GM12878 (cell line): ENCODE results near the gene CELSR3. TPM values are rescaled to one million over a fixed set of nuclear protein-coding genes. Genes with fewer than 3 reads are reported as not detected.

Source experiments
- CEBPB ChIP-seq, 2 experiments: fragments of 150-350 bp in 1 of 2; IDR thresholded peaks; 2 replicates each; pipeline ENCODE4 v1.6.1; 2012 to 2014; ENCODE audit warnings: low read depth in 2 of 2, low read length in 2 of 2, borderline replicate concordance in 1 of 2, inconsistent platforms in 1 of 2
- CREM ChIP-seq: IDR thresholded peaks from 2 replicates; pipeline ENCODE4 v1.6.1; 2014; ENCODE audit warnings: antibody characterized with exemption, low read depth
- EED ChIP-seq: sonication (generic); IDR thresholded peaks from 2 replicates; pipeline ENCODE4 v1.6.1; 2016; ENCODE audit warnings: antibody characterized with exemption, low read depth
- KDM1A ChIP-seq: fragments of 200-600 bp; sonication (generic); IDR thresholded peaks from 2 replicates; pipeline ENCODE4 v1.6.1; 2016; ENCODE audit warnings: borderline replicate concordance
- LARP7 ChIP-seq: fragments of 450-650 bp; IDR thresholded peaks from 2 replicates; pipeline ENCODE4 v1.6.1; 2017; ENCODE audit warnings: mild to moderate bottlenecking
- NFYA ChIP-seq: IDR thresholded peaks from 2 replicates; pipeline ENCODE4 v1.6.1; 2011; ENCODE audit warnings: low read depth, mild to moderate bottlenecking, low read length, improper control_type of control experiment, borderline replicate concordance
- POLR2AphosphoS2 ChIP-seq: IDR thresholded peaks from 2 replicates; pipeline ENCODE4 v1.6.1; 2011; ENCODE audit warnings: low read depth, mild to moderate bottlenecking, low read length, improper control_type of control experiment, moderate library complexity
- SP1 ChIP-seq: IDR thresholded peaks from one replicate; pipeline ENCODE4 v1.6.1; 2011; ENCODE audit warnings: low read depth, low read length
- SREBF1 ChIP-seq: IDR thresholded peaks from 2 replicates; pipeline ENCODE4 v1.6.1; 2012; ENCODE audit warnings: mild to moderate bottlenecking, low read length
- TCF3 ChIP-seq: IDR thresholded peaks from 2 replicates; pipeline ENCODE4 v1.6.1; 2012; ENCODE audit warnings: low read depth, mild to moderate bottlenecking, low read length, borderline replicate concordance; ENCODE audit not compliant: insufficient read depth
- polyA plus RNA-seq, 11 experiments: library from polyadenylated mRNA; depleted of rRNA in 4 of 11; unstranded in 6 of 11; stranded (reverse) in 5 of 11; fragments of >200 nt; fragmentation: Nextera tagmentation in 4 of 11; fragmentation: Illumina TruSeq in 1 of 11; extraction: Ambion mirVana in 4 of 11; extraction: Trizol in 1 of 11; gene quantifications; 1 replicate in 1 of 11; 2 replicates in 10 of 11; pipeline versions ENCODE4 v1.2.1 to v1.2.3, GENCODE V29; 2011 to 2016; ENCODE audit warnings: inconsistent platforms in 2 of 11, missing spikeins in 2 of 11, low read depth in 1 of 11
- total RNA-seq, 4 experiments: library from RNA; depleted of rRNA in 3 of 4; stranded (reverse); fragments of >200 nt in 3 of 4; fragmentation: Illumina TruSeq in 1 of 4; extraction: Trizol in 1 of 4; gene quantifications; 2 replicates each; pipeline versions ENCODE4 v1.2.1 to v1.2.3, GENCODE V29; 2013 to 2021
- TF ChIP-seq, protein P1 (sequence below): fragments of 450-650 bp; formaldehyde crosslinking; IDR thresholded peaks from 2 replicates; pipeline ENCODE4 v1.4.0; 2022; ENCODE audit warnings: mild to moderate bottlenecking, moderate library complexity
- TF ChIP-seq, protein P2 (sequence below): IDR thresholded peaks from 2 replicates; pipeline ENCODE4 v1.6.1; 2011; ENCODE audit warnings: borderline replicate concordance, low read depth, mild to moderate bottlenecking, moderate library complexity, mixed read lengths, low read length; ENCODE audit not compliant: insufficient read depth; ENCODE audit errors: extremely low read length
- TF ChIP-seq, protein P3 (sequence below): fragments of 450-650 bp; IDR thresholded peaks from 2 replicates; pipeline ENCODE4 v1.6.1; 2016; ENCODE audit warnings: mild to moderate bottlenecking, moderate library complexity, borderline replicate concordance
- TF ChIP-seq, protein P4 (sequence below): fragments of 450-650 bp; IDR thresholded peaks from 2 replicates; pipeline ENCODE4 v1.6.1; 2016; ENCODE audit warnings: mild to moderate bottlenecking

CELSR3 gene
- total and polyA plus RNA-seq, 10 of the 15 experiments (the other 5 are each of a cell fraction or from before 2014, with no cell fraction given) = 0.08 to 1.6 (median 0.57) TPM

DNA sequence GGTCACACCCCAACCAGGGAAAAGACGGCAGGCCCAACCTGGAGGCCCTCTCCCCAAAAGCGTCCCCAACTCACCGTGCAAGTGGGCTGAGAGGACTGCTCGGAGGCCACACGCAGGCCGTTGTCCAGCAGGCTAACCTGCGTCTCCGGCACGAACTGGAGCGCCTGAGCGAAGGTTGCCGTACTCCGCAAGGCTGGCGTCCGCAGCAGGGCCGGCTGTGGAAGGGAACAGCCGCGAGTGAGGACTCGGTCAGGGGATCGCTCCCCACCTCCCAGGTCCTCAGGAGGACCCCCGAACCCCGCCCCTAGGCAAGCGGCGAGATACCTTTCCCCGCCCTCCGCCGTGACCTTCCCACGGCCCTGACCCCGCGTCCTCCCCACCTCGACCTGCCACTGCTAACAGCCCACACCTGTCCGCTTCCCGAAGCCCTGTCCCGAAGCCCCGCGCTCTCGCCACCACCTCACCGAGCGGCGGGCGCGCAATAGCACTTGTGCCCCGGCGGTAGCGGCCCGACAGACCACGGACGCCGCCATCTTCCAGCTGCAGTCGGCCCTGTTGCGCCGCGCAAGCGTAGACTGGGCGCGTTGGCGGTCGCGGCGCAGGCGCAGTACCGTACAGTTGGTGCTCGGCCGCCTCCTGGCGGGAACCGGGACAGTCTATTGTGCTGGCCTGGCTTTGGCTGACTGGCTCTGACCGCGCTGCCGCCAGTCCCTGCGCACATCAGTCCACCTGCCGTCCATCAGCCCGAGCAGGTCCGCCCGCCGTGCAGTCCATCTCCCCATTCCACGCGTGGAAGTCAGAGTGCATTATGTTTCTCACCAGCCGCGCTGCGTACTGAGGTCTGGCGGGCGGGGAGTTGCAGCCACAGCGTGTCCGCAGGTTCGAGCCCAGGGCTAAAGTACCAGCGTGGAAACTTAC is 53.3 kb downstream of the CELSR3 start, which contains the start of gene UQCRC1 (continued):
- no peak for TF ChIP-seq EED
- TF ChIP-seq, protein P1, sequence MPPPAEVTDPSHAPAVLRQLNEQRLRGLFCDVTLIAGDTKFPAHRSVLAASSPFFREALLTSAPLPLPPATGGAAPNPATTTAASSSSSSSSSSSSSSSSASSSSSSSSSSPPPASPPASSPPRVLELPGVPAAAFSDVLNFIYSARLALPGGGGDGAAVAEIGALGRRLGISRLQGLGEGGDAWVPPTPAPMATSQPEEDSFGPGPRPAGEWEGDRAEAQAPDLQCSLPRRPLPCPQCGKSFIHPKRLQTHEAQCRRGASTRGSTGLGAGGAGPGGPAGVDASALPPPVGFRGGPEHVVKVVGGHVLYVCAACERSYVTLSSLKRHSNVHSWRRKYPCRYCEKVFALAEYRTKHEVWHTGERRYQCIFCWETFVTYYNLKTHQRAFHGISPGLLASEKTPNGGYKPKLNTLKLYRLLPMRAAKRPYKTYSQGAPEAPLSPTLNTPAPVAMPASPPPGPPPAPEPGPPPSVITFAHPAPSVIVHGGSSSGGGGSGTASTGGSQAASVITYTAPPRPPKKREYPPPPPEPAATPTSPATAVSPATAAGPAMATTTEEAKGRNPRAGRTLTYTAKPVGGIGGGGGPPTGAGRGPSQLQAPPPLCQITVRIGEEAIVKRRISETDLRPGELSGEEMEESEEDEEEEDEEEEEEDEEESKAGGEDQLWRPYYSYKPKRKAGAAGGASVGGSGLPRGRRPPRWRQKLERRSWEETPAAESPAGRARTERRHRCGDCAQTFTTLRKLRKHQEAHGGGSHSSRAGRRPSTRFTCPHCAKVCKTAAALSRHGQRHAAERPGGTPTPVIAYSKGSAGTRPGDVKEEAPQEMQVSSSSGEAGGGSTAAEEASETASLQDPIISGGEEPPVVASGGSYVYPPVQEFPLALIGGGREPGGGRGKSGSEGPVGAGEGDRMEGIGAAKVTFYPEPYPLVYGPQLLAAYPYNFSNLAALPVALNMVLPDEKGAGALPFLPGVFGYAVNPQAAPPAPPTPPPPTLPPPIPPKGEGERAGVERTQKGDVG (CRISPR knock-in tag) = no peak
- TF ChIP-seq, protein P2, sequence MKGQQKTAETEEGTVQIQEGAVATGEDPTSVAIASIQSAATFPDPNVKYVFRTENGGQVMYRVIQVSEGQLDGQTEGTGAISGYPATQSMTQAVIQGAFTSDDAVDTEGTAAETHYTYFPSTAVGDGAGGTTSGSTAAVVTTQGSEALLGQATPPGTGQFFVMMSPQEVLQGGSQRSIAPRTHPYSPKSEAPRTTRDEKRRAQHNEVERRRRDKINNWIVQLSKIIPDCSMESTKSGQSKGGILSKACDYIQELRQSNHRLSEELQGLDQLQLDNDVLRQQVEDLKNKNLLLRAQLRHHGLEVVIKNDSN = no peak
- TF ChIP-seq, protein P3, sequence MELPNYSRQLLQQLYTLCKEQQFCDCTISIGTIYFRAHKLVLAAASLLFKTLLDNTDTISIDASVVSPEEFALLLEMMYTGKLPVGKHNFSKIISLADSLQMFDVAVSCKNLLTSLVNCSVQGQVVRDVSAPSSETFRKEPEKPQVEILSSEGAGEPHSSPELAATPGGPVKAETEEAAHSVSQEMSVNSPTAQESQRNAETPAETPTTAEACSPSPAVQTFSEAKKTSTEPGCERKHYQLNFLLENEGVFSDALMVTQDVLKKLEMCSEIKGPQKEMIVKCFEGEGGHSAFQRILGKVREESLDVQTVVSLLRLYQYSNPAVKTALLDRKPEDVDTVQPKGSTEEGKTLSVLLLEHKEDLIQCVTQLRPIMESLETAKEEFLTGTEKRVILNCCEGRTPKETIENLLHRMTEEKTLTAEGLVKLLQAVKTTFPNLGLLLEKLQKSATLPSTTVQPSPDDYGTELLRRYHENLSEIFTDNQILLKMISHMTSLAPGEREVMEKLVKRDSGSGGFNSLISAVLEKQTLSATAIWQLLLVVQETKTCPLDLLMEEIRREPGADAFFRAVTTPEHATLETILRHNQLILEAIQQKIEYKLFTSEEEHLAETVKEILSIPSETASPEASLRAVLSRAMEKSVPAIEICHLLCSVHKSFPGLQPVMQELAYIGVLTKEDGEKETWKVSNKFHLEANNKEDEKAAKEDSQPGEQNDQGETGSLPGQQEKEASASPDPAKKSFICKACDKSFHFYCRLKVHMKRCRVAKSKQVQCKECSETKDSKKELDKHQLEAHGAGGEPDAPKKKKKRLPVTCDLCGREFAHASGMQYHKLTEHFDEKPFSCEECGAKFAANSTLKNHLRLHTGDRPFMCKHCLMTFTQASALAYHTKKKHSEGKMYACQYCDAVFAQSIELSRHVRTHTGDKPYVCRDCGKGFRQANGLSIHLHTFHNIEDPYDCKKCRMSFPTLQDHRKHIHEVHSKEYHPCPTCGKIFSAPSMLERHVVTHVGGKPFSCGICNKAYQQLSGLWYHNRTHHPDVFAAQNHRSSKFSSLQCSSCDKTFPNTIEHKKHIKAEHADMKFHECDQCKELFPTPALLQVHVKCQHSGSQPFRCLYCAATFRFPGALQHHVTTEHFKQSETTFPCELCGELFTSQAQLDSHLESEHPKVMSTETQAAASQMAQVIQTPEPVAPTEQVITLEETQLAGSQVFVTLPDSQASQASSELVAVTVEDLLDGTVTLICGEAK = no peak
- peak; percentile 54; the same call in 1 of the 2 replicates for TF ChIP-seq LARP7
- TF ChIP-seq CEBPB (IDR thresholded peaks at IDR 0.05; ENCODE audit: borderline replicate concordance in 1 of 2, low read depth in 2 of 2, low read length in 2 of 2) = no peak
- TF ChIP-seq, protein P4, sequence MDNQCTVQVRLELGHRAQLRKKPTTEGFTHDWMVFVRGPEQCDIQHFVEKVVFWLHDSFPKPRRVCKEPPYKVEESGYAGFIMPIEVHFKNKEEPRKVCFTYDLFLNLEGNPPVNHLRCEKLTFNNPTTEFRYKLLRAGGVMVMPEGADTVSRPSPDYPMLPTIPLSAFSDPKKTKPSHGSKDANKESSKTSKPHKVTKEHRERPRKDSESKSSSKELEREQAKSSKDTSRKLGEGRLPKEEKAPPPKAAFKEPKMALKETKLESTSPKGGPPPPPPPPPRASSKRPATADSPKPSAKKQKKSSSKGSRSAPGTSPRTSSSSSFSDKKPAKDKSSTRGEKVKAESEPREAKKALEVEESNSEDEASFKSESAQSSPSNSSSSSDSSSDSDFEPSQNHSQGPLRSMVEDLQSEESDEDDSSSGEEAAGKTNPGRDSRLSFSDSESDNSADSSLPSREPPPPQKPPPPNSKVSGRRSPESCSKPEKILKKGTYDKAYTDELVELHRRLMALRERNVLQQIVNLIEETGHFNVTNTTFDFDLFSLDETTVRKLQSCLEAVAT = 0 out of 2 replicates have a peak, but pooled peaks have one; percentile 45
- no peak for TF ChIP-seq KDM1A
- TF ChIP-seq TCF3 = no peak
- no peak for TF ChIP-seq NFYA
- TF ChIP-seq SP1 = peak; percentile 22
- no peak for TF ChIP-seq SREBF1
- TF ChIP-seq CREM = peak; percentile 10; the same call in 1 of the 2 replicates
- TF ChIP-seq POLR2AphosphoS2 = peak; percentile 67; the same call in 1 of the 2 replicates
